SH-SY5Y (cell line): ENCODE results near the gene HYI.

Experiments used
- GATA2 ChIP-seq: IDR thresholded peaks from 2 replicates; pipeline ENCODE4 v1.6.1; 2011; ENCODE audit warnings: mild to moderate bottlenecking, low read depth, low read length
- GATA3 ChIP-seq: IDR thresholded peaks from 2 replicates; pipeline ENCODE4 v1.6.1; 2011; ENCODE audit warnings: low read depth, mild to moderate bottlenecking, low read length, moderate library complexity

GRCh38 chr1:43451157-43451591 is 2.6 kb downstream of the HYI start:
- TF ChIP-seq GATA2 (no peak), GATA3 (no peak)
